Erythroblast (primary cell): ENCODE results near the gene GRIK4.

Experiments used
- GATA1 ChIP-seq: IDR thresholded peaks from 2 replicates; pipeline ENCODE4 v1.6.1; 2011; ENCODE audit warnings: low read depth, mild to moderate bottlenecking, control low read depth, low read length, moderate library complexity
- POLR2A ChIP-seq: IDR thresholded peaks from 2 replicates; pipeline ENCODE4 v1.6.1; 2011; ENCODE audit warnings: mild to moderate bottlenecking, low read length

- no peak for TF ChIP-seq POLR2A
- TF ChIP-seq GATA1, result no peak
These were observed 531 bp downstream of the GRIK4 start for GRCh38 chr11:120511820-120512738.
